Lower leg skin (tissue), 4 donors: ENCODE measurements around the gene SREK1IP1. TPM values are rescaled to one million over a fixed set of nuclear protein-coding genes. Genes with fewer than 3 reads are reported as not detected.

Experiments used
- DNase-seq, 2 donors: peaks; one replicate each; pipeline ENCODE4 v3.0.0-alpha.2; 2019; ENCODE audit warnings: low spot score in 2 of 2
- H3K4me3 ChIP-seq: fragments of 200-600 bp; sonication (generic); 2 replicates; pipeline ENCODE4 v1.5.1; 2017; ENCODE audit warnings: mild to moderate bottlenecking, low read depth; ENCODE audit not compliant: poor library complexity, severe bottlenecking
- CTCF ChIP-seq, 3 donors: fragments of 450-650 bp; IDR thresholded peaks; one replicate each; pipeline ENCODE4 v1.5.1; 2016; ENCODE audit warnings: antibody characterized with exemption in 3 of 3, mild to moderate bottlenecking in 3 of 3, moderate library complexity in 2 of 3
- POLR2A ChIP-seq, 2 donors: fragments of 450-650 bp; IDR thresholded peaks; one replicate each; pipeline ENCODE4 v1.6.1; 2016 to 2017; ENCODE audit warnings: antibody characterized with exemption in 2 of 2, mild to moderate bottlenecking in 1 of 2, moderate library complexity in 1 of 2
- WGBS, 2 donors: methylation state at CpG; one replicate each; pipeline ENCODE4 v1.1.5; 2018; 5-methylcytosine and 5-hydroxymethylcytosine counted together
- intact Hi-C: fragments of 100-400 bp; cut with DNase I; formaldehyde crosslinking; loops from one replicate; pipeline ENCODE4 v1.15.0; 2023; ENCODE audit warnings: low total_unique reads
- total RNA-seq, 4 donors: library from RNA; depleted of rRNA; stranded (reverse); fragments of >200 nt; gene quantifications; one replicate each; pipeline ENCODE4 v1.1.0, GENCODE V29; 2016

The SREK1IP1 gene
- 10 to 100 TPM in 3 of 4 donors, 1 to 10 TPM in 1; 8.7 to 12.7 (median 11.8) TPM for total RNA-seq

GRCh38 chr5:64768358-64769312 lies at the start of gene SREK1IP1, which contains the start of gene CWC27:
Gene SREK1IP1 (minus strand): TSS chr5:64768691. CDS start chr5:64768517, 174 bp downstream.
Gene CWC27 (plus strand): TSS chr5:64768930. CDS start chr5:64769147, 217 bp downstream.
- peak; percentile 72 to 92 for DNase-seq
- 0% methylated on average over 47 to 48 of the region's 48 CpGs for WGBS, 2 donors
- intact Hi-C loops, result no loop called here
- H3K4me3 ChIP-seq, result peak within 1 kb of the TSS; percentile 71
- TF ChIP-seq CTCF (IDR thresholded peaks at IDR 0.05) (no peak), POLR2A (IDR thresholded peaks at IDR 0.05) (no peak)

GRCh38 chr5:64818245-64818644 lies 49.8 kb upstream of the SREK1IP1 start:
- TF ChIP-seq CTCF (IDR thresholded peaks at IDR 0.05) (no peak), POLR2A (IDR thresholded peaks at IDR 0.05) (no peak)
- WGBS, 2 donors, result 75 to 77% methylated on average over 3 of the region's 3 CpGs
- DNase-seq, result no peak
- intact Hi-C loops, result no loop called here
- H3K4me3 ChIP-seq, result no peak overlapping the region

- DNase-seq, result no peak
- 83 to 91% methylated on average over 2 of the region's 2 CpGs for WGBS, 2 donors
- TF ChIP-seq CTCF (IDR thresholded peaks at IDR 0.05), result no peak
- TF ChIP-seq POLR2A (IDR thresholded peaks at IDR 0.05), result no peak
- no peak overlapping the region for H3K4me3 ChIP-seq
- intact Hi-C loops, result no loop called here
Measured at GRCh38 chr5:64814073-64814472, 45.6 kb upstream of the SREK1IP1 start.

- WGBS, 2 donors, result 92 to 93% methylated on average over 1 of the region's 1 CpG
- intact Hi-C loops, result no loop called here
- H3K4me3 ChIP-seq, result no peak overlapping the region
- TF ChIP-seq POLR2A (IDR thresholded peaks at IDR 0.05), result no peak
- no peak for TF ChIP-seq CTCF (IDR thresholded peaks at IDR 0.05)
- no peak for DNase-seq
Measured at GRCh38 chr5:64811050-64811640, 42.7 kb upstream of the SREK1IP1 start.

- 89 to 94% methylated on average over 5 of the region's 5 CpGs for WGBS, 2 donors
Measured at GRCh38 chr5:64807520-64807919, 39.0 kb upstream of the SREK1IP1 start.

More at GRCh38 chr5:64807520-64807919, 39.0 kb upstream of the SREK1IP1 start:
- no peak overlapping the region for H3K4me3 ChIP-seq
- intact Hi-C loops, result loop anchor here (10.0 kb wide), 1 partner anchor 677 kb away; the partner anchor contains the start of gene ADAMTS6
- DNase-seq, result no peak
- TF ChIP-seq POLR2A (IDR thresholded peaks at IDR 0.05), result no peak
- TF ChIP-seq CTCF (IDR thresholded peaks at IDR 0.05), result no peak
